ENCODE results near the gene SAPCD2. TPM values are rescaled to one million over a fixed set of nuclear protein-coding genes. Genes with fewer than 3 reads are reported as not detected.
A peak's percentile ranks its signal among the peaks of the same experiment; 100 is the strongest.

The SAPCD2 gene
- total RNA-seq, 1 experiment from 2014 or later = 41.1 TPM

DNA sequence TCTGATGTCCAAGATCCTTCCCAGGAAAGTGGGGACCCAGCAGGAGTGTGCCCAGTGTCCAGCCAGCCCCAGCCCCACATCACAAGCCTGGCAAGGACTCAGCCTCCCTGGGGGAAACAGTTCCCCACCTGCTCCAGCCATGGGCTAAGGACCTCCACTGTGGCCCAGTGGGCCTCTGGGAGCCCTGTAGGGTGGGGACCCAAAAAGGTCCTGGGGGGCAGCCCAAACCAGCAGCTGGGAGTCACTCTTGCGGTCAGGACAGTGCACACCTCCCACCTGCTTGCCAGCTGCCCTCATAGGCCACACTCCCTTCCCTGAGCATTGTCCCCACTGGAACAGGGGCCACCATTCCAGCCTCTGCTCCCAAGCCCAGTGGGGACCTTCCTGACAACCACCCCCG lies 44.0 kb downstream of the SAPCD2 start:
- H3K9me3 Mint-ChIP-seq (ENCODE audit: low read depth, unreplicated experiment) = no peaks in the 10 kb centered on the region
- TF ChIP-seq, protein P1, sequence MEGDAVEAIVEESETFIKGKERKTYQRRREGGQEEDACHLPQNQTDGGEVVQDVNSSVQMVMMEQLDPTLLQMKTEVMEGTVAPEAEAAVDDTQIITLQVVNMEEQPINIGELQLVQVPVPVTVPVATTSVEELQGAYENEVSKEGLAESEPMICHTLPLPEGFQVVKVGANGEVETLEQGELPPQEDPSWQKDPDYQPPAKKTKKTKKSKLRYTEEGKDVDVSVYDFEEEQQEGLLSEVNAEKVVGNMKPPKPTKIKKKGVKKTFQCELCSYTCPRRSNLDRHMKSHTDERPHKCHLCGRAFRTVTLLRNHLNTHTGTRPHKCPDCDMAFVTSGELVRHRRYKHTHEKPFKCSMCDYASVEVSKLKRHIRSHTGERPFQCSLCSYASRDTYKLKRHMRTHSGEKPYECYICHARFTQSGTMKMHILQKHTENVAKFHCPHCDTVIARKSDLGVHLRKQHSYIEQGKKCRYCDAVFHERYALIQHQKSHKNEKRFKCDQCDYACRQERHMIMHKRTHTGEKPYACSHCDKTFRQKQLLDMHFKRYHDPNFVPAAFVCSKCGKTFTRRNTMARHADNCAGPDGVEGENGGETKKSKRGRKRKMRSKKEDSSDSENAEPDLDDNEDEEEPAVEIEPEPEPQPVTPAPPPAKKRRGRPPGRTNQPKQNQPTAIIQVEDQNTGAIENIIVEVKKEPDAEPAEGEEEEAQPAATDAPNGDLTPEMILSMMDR (IDR thresholded peaks at IDR 0.05; ENCODE audit: unreplicated experiment) = no peak
- CTCF ChIA-PET = no interaction called here
- peaks cover 31% of the 10 kb centered on the region for H3K36me3 Mint-ChIP-seq (ENCODE audit: insufficient read depth, unreplicated experiment)
- no peaks in the 10 kb centered on the region for H3K27me3 Mint-ChIP-seq (ENCODE audit: unreplicated experiment)
- no TSS peak for BruUV-seq (replicated peaks)
- H3K4me1 Mint-ChIP-seq (ENCODE audit: low read depth, unreplicated experiment) = no peaks in the 10 kb centered on the region
- no peak for DNase-seq
- H3K4me3 Mint-ChIP-seq (ENCODE audit: low read depth, unreplicated experiment) = no peak overlapping the region
- no peak overlapping the region for H3K27ac Mint-ChIP-seq (ENCODE audit: unreplicated experiment)
- intact Hi-C loops (cut with micrococcal nuclease; ENCODE audit: unreplicated experiment) = no loop called here

DNA sequence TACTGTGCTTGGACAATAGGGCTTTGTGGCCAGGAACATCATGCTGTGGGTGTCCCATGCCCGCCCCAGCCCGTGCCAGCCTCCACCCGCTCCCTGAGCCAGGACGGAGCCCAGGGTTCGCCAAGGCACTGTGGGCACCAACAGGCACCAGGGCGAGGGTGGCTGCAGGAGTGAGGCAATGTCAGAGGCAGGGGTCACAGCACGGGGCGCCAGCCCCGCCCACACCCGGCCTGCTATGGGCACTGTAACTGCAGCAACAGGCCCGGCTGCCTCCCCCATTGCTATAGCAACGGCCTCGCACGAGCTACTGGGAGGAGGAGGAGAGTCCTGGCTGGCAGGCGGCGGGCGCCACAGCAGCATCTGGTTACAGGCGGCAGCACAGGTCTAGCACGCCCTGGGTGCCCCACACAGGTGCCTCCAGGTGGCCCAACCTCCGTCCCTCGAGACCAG lies 44.8 kb downstream of the SAPCD2 start:
- H3K27ac Mint-ChIP-seq (ENCODE audit: unreplicated experiment) = no peak overlapping the region
- intact Hi-C loops (cut with micrococcal nuclease; ENCODE audit: unreplicated experiment) = no loop called here

DNA sequence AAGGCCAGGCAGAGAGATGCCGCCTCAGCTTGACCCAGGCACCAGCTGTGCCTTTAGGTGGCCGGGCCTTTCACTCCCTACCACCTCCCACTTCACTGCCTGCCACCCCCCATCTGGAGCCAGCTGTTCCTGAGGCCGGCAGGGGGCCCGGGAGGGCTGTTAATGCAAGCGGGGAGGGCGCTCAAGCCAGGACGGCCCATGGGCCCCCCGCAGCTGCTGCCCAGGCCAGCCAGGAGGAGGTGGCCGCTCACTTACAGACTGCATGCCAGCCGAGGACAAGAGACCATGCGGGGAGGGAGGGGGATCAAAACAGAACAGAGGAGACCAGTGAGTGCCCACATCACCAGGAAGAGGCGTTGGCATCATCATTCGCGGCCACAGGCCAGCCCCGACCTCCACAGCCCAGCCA lies 46.8 kb downstream of the SAPCD2 start:
- H3K4me1 Mint-ChIP-seq (ENCODE audit: low read depth, unreplicated experiment) = no peaks in the 10 kb centered on the region
- H3K27ac Mint-ChIP-seq (ENCODE audit: unreplicated experiment) = no peak overlapping the region
- no TSS peak for BruUV-seq (replicated peaks)
- no peak overlapping the region for H3K4me3 Mint-ChIP-seq (ENCODE audit: low read depth, unreplicated experiment)
- H3K27me3 Mint-ChIP-seq (ENCODE audit: unreplicated experiment) = no peaks in the 10 kb centered on the region
- DNase-seq = no peak
- H3K9me3 Mint-ChIP-seq (ENCODE audit: low read depth, unreplicated experiment) = no peaks in the 10 kb centered on the region
- intact Hi-C loops (cut with micrococcal nuclease; ENCODE audit: unreplicated experiment) = no loop called here
- TF ChIP-seq, protein P1 (IDR thresholded peaks at IDR 0.05; ENCODE audit: unreplicated experiment) = no peak
- H3K36me3 Mint-ChIP-seq (ENCODE audit: insufficient read depth, unreplicated experiment) = peaks cover 25% of the 10 kb centered on the region
- CTCF ChIA-PET = no interaction called here

More for the DNA sequence above, 44.8 kb downstream of the SAPCD2 start:
- no peaks in the 10 kb centered on the region for H3K9me3 Mint-ChIP-seq (ENCODE audit: low read depth, unreplicated experiment)
- peaks cover 31% of the 10 kb centered on the region for H3K36me3 Mint-ChIP-seq (ENCODE audit: insufficient read depth, unreplicated experiment)
- no peaks in the 10 kb centered on the region for H3K4me1 Mint-ChIP-seq (ENCODE audit: low read depth, unreplicated experiment)
- no TSS peak for BruUV-seq (replicated peaks)
- DNase-seq = peak; percentile 84
- no peak overlapping the region for H3K4me3 Mint-ChIP-seq (ENCODE audit: low read depth, unreplicated experiment)
- CTCF ChIA-PET = interaction anchor here (0.7 to 1.4 kb wide), 2 partner anchors 65 to 78 kb away, joined by 3 to 4 read pairs; no protein-coding TSS in a partner anchor
- TF ChIP-seq, protein P1 (IDR thresholded peaks at IDR 0.05; ENCODE audit: unreplicated experiment) = no peak
- H3K27me3 Mint-ChIP-seq (ENCODE audit: unreplicated experiment) = no peaks in the 10 kb centered on the region

DNA sequence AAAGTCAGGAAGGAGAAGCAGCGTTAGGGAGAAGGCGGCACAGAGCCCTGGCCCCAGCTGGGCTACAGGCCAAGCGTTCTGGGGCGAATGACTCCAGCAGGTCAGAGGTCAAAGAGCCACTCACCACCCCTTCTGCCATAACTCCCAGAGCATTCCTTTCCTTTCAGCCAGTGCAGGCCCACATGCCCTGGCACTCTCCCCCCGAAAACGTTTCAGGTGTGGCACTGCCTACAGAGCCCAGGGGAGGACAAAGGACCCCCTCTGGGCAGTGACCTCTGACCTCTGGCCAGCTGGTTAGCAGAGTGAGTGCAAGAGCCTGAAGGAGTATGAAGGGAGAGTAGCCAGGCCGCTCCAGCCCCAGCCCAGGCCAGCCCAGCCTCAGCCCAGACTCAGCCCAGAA lies 47.2 kb downstream of the SAPCD2 start:
- Mint-ChIP-seq H3K9me3 (ENCODE audit: low read depth, unreplicated experiment) (no peaks in the 10 kb centered on the region), H3K4me3 (ENCODE audit: low read depth, unreplicated experiment) (no peak overlapping the region), H3K27ac (ENCODE audit: unreplicated experiment) (no peak overlapping the region), H3K36me3 (ENCODE audit: insufficient read depth, unreplicated experiment) (peaks cover 23% of the 10 kb centered on the region), H3K27me3 (ENCODE audit: unreplicated experiment) (no peaks in the 10 kb centered on the region), H3K4me1 (ENCODE audit: low read depth, unreplicated experiment) (no peaks in the 10 kb centered on the region)
- intact Hi-C loops (cut with micrococcal nuclease; ENCODE audit: unreplicated experiment) = no loop called here
- no TSS peak for BruUV-seq (replicated peaks)
- TF ChIP-seq, protein P1 (IDR thresholded peaks at IDR 0.05; ENCODE audit: unreplicated experiment) = no peak
- DNase-seq = no peak
- CTCF ChIA-PET = no interaction called here
